HG02943 (cell line): ENCODE results near the gene PLEKHA7.
"Not testable (repeated sequence)": the region's sequence is repeated elsewhere in the genome, so short reads cannot be mapped to it uniquely, and the experiment has no call there.

Source experiments
- ATAC-seq: cut with Tn5 transposase; IDR thresholded peaks from one replicate; pipeline ENCODE4 v1.9.1; 2021; ENCODE audit warnings: mild to moderate bottlenecking, low read depth, moderate library complexity; ENCODE audit not compliant: unreplicated experiment

Gene PLEKHA7

GRCh38 chr11:17014321-17014832 lies at the start of gene PLEKHA7:
PLEKHA7 (minus strand) TSS chr11:17014414; CDS start chr11:17014401, 13 bp downstream.
- no peak for ATAC-seq

GRCh38 chr11:17063171-17064002 lies 49.2 kb upstream of the PLEKHA7 start:
- no peak for ATAC-seq

- not testable (repeated sequence) for ATAC-seq
These were observed 36.9 kb upstream of the PLEKHA7 start for GRCh38 chr11:17051146-17051545.

GRCh38 chr11:17048491-17048890 lies 34.3 kb upstream of the PLEKHA7 start:
- not testable (repeated sequence) for ATAC-seq

- ATAC-seq = no peak
These were observed 32.5 kb upstream of the PLEKHA7 start for GRCh38 chr11:17046690-17047089.

GRCh38 chr11:17036666-17037658 lies 22.7 kb upstream of the PLEKHA7 start:
- no peak for ATAC-seq

- not testable (repeated sequence) for ATAC-seq
These were observed 19.8 kb upstream of the PLEKHA7 start for GRCh38 chr11:17034027-17034426.

GRCh38 chr11:17026487-17027082 lies 12.4 kb upstream of the PLEKHA7 start:
- ATAC-seq = no peak

GRCh38 chr11:17024924-17025323 lies 10.7 kb upstream of the PLEKHA7 start:
- ATAC-seq = no peak

- ATAC-seq = no peak
These were observed 7.3 kb upstream of the PLEKHA7 start for GRCh38 chr11:17021511-17021910.

- ATAC-seq = no peak
These were observed 6.6 kb upstream of the PLEKHA7 start for GRCh38 chr11:17020831-17021230.

- no peak for ATAC-seq
These were observed 5.0 kb upstream of the PLEKHA7 start for GRCh38 chr11:17019232-17019631.

GRCh38 chr11:17015627-17016126 lies 1.5 kb upstream of the PLEKHA7 start:
- ATAC-seq = no peak

- ATAC-seq = no peak
These were observed 816 bp upstream of the PLEKHA7 start for GRCh38 chr11:17014833-17015626.

- ATAC-seq = no peak
These were observed 480 bp downstream of the PLEKHA7 start for GRCh38 chr11:17013548-17014320.

GRCh38 chr11:17012712-17013547 lies 1.3 kb downstream of the PLEKHA7 start:
- ATAC-seq = no peak

- no peak for ATAC-seq
These were observed 2.0 kb downstream of the PLEKHA7 start for GRCh38 chr11:17012179-17012578.

- ATAC-seq = no peak
These were observed 3.3 kb downstream of the PLEKHA7 start for GRCh38 chr11:17010851-17011420.
